Adrenal gland (tissue), 12 donors: ENCODE data around the gene DMRT1. TPM values are rescaled to one million over a fixed set of nuclear protein-coding genes. Genes with fewer than 3 reads are reported as not detected.

Source experiments
- DNase-seq, 7 donors: peaks; one replicate each; pipeline ENCODE4 v3.0.0-alpha.2; 2019 to 2020
- H3K27ac ChIP-seq, 5 donors: fragments of 200-600 bp; sonication (generic) in 4 of 5; 1 replicate in 3 of 5; 2 replicates in 2 of 5; pipeline versions ENCODE4 v1.5.1 to v1.8.0; 2016 to 2020; ENCODE audit warnings: mild to moderate bottlenecking in 1 of 5
- H3K27me3 ChIP-seq: fragments of 200-600 bp; 2 replicates; pipeline ENCODE4 v1.8.0; 2021
- H3K36me3 ChIP-seq, 2 donors: fragments of 200-600 bp; replicated peaks in 1 of 2; 1 replicate in 1 of 2; 2 replicates in 1 of 2; pipeline versions ENCODE4 v1.5.1 to v1.8.0; 2018 to 2022
- H3K4me1 ChIP-seq, 2 donors: fragments of 200-600 bp; replicated peaks in 1 of 2; 1 replicate in 1 of 2; 2 replicates in 1 of 2; pipeline versions ENCODE4 v1.5.1 to v1.8.0; 2018 to 2021
- H3K4me3 ChIP-seq, 4 donors: fragments of 200-600 bp; sonication (generic) in 3 of 4; one replicate each; pipeline ENCODE4 v1.5.1; 2016 to 2018
- H3K9me3 ChIP-seq, 3 donors: fragments of 200-600 bp; sonication (generic) in 1 of 3; replicated peaks in 1 of 3; 1 replicate in 2 of 3; 2 replicates in 1 of 3; pipeline versions ENCODE4 v1.5.1 to v1.8.0; 2016 to 2021
- CTCF ChIP-seq, 6 experiments: fragments of 450-650 bp in 4 of 6; fragments of 200-600 bp in 2 of 6; sonication (generic) in 1 of 6; IDR thresholded peaks; 1 replicate in 5 of 6; 2 replicates in 1 of 6; pipeline versions ENCODE4 v1.5.1 to v1.8.0; 2016 to 2021; ENCODE audit warnings: antibody characterized with exemption in 6 of 6, mild to moderate bottlenecking in 2 of 6, moderate library complexity in 1 of 6
- POLR2A ChIP-seq, 2 donors: fragments of 450-650 bp; IDR thresholded peaks; one replicate each; pipeline ENCODE4 v1.6.1; 2017; ENCODE audit warnings: antibody characterized with exemption in 2 of 2, mild to moderate bottlenecking in 2 of 2, moderate library complexity in 1 of 2
- WGBS, 4 donors: extraction: QIAGEN DNeasy Blood & Tissue Kit in 2 of 4; methylation state at CpG; one replicate each; pipeline versions ENCODE4 v1.1.5 to v1.1.7; 2013 to 2017; 5-methylcytosine and 5-hydroxymethylcytosine counted together
- intact Hi-C, 2 donors: fragments of 100-400 bp; cut with DNase I; formaldehyde crosslinking; loops; one replicate each; pipeline versions ENCODE4 v1.14.1 to v1.15.0; 2022 to 2023
- polyA plus RNA-seq, 3 donors: library from polyadenylated mRNA; stranded (reverse); fragments of 200-250 nt in 2 of 3; fragments of 350-450 nt in 1 of 3; fragmentation: Illumina TruSeq in 1 of 3; extraction: RNeasy Lipid Tissue Mini Kit (QIAGEN cat#74804) in 1 of 3; gene quantifications; one replicate each; pipeline ENCODE4 v1.2.3, GENCODE V29; 2013 to 2014
- total RNA-seq, 9 donors: library from RNA; depleted of rRNA in 4 of 9; stranded (reverse); fragments of >200 nt in 4 of 9; fragments of 120-200 nt in 1 of 9; fragmentation: NEBNext Ultra II Directional in 1 of 9; extraction: Animal tissue kit (Norgen Biotek cat#: 25700) in 1 of 9; gene quantifications; one replicate each; pipeline versions ENCODE4 v1.1.0 to v1.2.4, GENCODE V29; 2013 to 2023
- donor health status: healthy with polysubstance abuse.
- donor health status: Bipolar disorder and iron deficiency.
- donor health status: DM: yes; HTN: yes; CAD: no.
- donor health status: DM: no; HTN: no; CAD: no.
- donor health status: DM: no; HTN: no; CAD: no.
- donor health status: DM: yes; HTN: yes; CAD: no.

Gene DMRT1
- total and polyA plus RNA-seq, 12 donors, result 9.2 TPM; not detected in 11

GRCh38 chr9:1009101-1009707 is 167.7 kb downstream of the DMRT1 start:
- WGBS, 4 donors, result 7 to 9% (median 8%) methylated on average over 14 of the region's 14 CpGs
- H3K9me3 ChIP-seq, result no peaks in the 10 kb centered on the region
- no peak overlapping the region for H3K4me3 ChIP-seq
- peak; percentile 64 to 92 (median 83) for DNase-seq
- TF ChIP-seq CTCF (IDR thresholded peaks at IDR 0.05) (peak; percentile 91 to 98 (median 94)), POLR2A (IDR thresholded peaks at IDR 0.05) (no peak)
- H3K4me1 ChIP-seq, result no peaks in the 10 kb centered on the region
- H3K27me3 ChIP-seq, result peaks cover 22% of the 10 kb centered on the region
- intact Hi-C loops, result loop anchor here (2.0 to 10.0 kb wide), 3 partner anchors 116 to 394 kb away; no protein-coding TSS in a partner anchor
- no peak overlapping the region for H3K27ac ChIP-seq
- H3K36me3 ChIP-seq, result no peaks in the 10 kb centered on the region

GRCh38 chr9:1013021-1013420 is 171.5 kb downstream of the DMRT1 start:
- Histone ChIP-seq H3K4me1 (no peaks in the 10 kb centered on the region), H3K4me3 (no peak overlapping the region), H3K9me3 (no peaks in the 10 kb centered on the region), H3K27ac (no peak overlapping the region), H3K27me3 (peaks cover 16% of the 10 kb centered on the region), H3K36me3 (no peaks in the 10 kb centered on the region)
- TF ChIP-seq CTCF (IDR thresholded peaks at IDR 0.05) (no peak), POLR2A (IDR thresholded peaks at IDR 0.05) (no peak)
- WGBS, 4 donors, result 61 to 70% (median 64%) methylated on average over 5 of the region's 5 CpGs
- DNase-seq, result no peak
- intact Hi-C loops, result no loop called here

GRCh38 chr9:1014225-1014624 is 172.7 kb downstream of the DMRT1 start:
- no peak overlapping the region for H3K4me3 ChIP-seq
- H3K27ac ChIP-seq, result no peak overlapping the region
- no peaks in the 10 kb centered on the region for H3K36me3 ChIP-seq
- H3K27me3 ChIP-seq, result peaks cover 10% of the 10 kb centered on the region
- TF ChIP-seq CTCF (IDR thresholded peaks at IDR 0.05) (no peak), POLR2A (IDR thresholded peaks at IDR 0.05) (no peak)
- intact Hi-C loops, result no loop called here
- 73 to 76% (median 75%) methylated on average over 4 of the region's 4 CpGs for WGBS, 4 donors
- no peak for DNase-seq
- no peaks in the 10 kb centered on the region for H3K9me3 ChIP-seq
- H3K4me1 ChIP-seq, result no peaks in the 10 kb centered on the region

- DNase-seq, result no peak
- WGBS, 4 donors, result 70 to 86% (median 82%) methylated on average over 2 of the region's 2 CpGs
- Histone ChIP-seq H3K36me3 (no peaks in the 10 kb centered on the region), H3K27ac (no peak overlapping the region), H3K27me3 (peaks cover 10% of the 10 kb centered on the region), H3K4me3 (no peak overlapping the region), H3K4me1 (no peaks in the 10 kb centered on the region), H3K9me3 (no peaks in the 10 kb centered on the region)
- intact Hi-C loops, result no loop called here
- TF ChIP-seq CTCF (IDR thresholded peaks at IDR 0.05) (no peak), POLR2A (IDR thresholded peaks at IDR 0.05) (no peak)
These were observed 173.1 kb downstream of the DMRT1 start for GRCh38 chr9:1014640-1015039.
